ENCODE results near the gene ABHD5.

Gene ABHD5

DNA sequence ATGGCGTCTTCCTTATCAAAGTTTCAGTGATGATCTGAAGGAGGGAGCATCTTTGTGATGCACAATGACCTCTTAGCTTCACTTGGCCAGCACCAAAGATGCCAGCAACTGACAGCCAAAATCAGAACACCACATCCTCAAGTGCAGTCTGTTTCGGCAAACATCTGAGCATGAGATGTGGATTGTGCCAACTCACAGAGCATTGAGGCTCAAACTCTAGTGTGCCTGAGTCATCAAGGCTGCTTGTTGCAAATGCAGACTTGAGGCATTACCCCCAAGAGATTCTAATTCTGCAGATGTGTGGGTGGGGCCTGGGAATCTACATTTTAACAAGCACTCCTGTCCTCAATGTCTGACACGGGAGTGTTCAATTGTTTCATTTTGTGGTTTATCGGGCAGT lies 35.8 kb downstream of the ABHD5 start:
- DNase-seq, result no peak

DNA sequence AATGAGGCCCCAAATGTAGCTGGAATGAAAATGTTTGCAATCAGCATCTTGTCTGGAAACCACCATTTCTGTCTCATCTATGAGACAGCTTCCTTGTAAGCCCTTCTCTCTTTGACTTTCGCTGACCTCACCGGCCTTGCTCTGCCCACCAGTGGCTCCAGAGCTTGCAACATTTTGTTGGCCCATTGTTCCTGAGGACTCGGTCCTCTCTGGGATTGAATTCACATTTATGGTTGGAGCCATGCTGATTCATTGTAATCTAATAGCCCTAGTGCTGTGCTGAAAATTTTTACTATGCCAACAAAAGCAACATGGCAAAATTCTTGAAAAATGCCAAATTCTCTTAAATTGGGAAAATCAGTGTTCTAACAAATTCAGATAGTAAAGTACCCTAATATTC lies 37.2 kb downstream of the ABHD5 start:
- DNase-seq, result no peak

DNA sequence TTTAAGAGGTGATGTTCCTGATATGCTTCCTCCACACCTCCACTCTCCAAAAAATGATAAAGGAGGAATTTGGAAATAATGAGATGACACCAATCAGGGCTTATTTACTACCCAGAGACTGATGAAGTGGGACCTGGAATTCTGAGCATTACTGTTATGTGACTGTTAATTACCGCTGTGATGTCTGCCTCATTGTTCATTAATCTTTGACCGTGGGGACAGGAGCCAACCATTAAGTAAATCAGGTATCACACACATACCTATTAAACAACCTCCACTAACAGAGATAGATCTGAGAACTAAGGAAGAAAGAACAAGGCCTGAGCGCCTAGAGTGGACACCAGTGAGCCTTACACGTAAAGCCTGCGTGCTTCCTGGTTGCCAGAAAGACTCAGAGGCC lies 37.7 kb downstream of the ABHD5 start:
- DNase-seq, result no peak

DNA sequence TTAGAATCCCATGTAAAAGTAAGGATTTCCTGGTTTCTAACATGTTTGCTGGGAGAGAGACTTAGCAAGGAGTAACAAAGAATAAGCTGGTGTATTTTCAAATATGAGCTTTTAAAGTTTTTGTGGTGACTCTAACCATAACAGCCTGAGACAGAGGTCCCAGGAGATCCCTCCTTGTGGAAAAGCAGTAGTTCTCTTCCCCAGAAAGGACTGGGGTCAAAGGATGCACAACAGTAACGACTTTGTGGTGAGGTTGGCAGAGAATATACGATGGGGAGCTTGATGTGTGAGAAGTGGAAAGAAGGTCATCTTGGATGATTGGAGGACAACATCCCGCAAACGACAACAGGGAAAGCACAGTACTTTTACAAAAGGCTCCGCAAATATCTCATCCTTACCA lies 38.2 kb downstream of the ABHD5 start:
- no peak for DNase-seq

- no peak for DNase-seq
Measured at GRCh38 chr3:43729707-43730414, 39.1 kb downstream of the ABHD5 start.

- no peak for DNase-seq
Measured at GRCh38 chr3:43732747-43733425, 42.1 kb downstream of the ABHD5 start.

DNA sequence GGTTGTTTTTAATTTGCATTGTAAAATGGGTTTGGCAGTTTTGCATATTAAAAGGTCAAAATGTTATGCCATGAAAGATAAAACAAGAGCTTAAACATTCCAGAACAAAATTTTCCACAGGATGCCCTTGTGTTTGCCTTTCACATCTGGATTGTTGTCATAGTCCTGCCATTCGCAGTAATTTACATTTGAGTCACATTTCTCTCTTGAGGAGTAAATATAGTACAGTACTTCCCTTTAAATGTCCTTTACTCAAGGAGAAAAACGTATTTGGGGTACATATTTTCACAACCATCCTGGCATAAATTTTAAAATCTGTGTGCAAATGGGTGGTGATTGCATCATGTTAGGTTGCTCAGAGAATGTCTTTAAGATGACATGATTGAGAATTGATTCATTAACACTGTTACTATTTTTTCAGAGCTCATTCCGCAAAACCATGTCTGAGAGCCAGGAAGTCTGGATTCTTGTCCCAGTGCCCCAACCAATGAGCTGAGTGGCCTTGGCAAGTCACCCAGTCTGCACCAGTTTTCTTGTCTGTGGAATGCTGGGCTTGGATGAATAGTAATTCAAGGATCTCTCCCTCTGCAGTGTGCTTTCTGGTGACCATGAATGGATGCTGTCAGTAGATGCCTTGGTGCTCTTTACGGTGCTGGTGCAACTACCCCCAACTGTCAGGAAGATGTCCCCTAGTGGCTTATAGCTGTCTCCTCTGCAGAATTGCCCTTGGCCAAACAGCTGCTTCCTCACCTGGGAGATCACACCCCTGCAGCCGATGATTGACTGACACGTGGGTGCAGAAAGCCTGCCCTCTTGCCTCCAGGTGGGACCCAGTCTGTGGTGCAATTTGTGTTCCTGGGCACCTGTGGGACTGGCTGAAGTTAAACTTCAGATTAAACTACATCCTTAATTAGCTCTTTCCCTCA lies 43.0 kb downstream of the ABHD5 start:
- DNase-seq, result peak; percentile 39

DNA sequence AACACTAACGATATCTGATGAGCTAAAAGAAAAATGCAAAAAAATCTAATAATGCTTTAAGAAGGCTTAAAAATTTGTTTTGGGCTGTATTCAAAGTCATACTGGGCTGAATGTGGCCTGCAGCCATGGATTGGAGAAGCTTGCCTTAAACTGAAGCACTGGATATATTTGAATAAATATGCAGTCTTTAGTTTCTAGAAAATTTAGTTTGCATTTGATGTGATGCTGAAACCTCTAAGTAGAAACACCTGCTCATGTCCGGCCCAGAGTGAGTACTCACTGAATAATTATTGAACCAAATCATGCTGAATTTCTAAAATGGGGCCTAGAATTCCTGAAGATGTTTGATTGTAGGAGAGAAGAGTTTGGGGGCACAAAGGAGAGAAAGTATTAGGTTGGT lies 43.9 kb downstream of the ABHD5 start:
- no peak for DNase-seq

- no peak for DNase-seq
Measured at GRCh38 chr3:43735618-43736017, 44.9 kb downstream of the ABHD5 start.

DNA sequence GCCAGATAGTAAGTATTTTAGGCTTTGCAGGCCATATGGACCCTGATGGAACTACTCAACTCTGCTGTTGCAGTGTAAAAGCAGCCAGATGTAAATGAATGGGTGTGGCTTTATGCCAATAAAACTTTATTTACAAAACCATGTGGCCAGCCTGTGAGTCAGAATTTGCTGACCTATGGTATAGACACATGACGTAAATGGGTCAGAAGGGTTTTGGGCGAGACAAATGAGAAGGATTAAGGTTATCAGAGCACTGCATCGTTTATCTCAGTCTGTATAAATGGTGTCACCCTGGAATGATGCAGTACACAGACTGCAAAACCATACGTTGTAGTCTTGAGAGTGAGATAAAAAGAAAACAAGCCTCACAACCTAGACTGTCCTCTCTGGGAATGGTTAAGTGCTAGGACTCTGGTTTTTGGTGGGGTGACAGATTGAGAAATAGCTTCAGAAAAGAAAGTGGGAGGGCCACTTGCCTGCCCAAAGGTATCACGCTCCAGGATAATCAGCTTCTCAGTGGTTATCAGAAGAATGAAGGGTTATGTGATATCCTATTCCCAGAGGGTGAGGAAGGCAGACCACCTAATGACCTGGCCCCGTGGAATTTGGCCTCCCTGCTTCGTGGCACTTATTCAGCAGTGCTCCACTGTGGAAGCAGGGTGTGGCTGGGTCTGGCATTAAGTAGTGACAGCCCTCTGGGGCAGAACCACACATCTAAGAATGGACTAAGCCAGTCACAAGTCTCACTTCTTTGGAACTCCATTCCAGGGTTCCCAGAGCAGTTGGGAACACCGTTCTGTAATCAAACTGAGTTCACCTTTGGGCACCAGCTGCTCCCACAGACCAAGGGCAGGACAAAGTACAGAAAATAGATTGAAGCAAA lies 46.1 kb downstream of the ABHD5 start:
- no peak for DNase-seq

- no peak for DNase-seq
Measured at GRCh38 chr3:43738305-43738704, 47.6 kb downstream of the ABHD5 start.

DNA sequence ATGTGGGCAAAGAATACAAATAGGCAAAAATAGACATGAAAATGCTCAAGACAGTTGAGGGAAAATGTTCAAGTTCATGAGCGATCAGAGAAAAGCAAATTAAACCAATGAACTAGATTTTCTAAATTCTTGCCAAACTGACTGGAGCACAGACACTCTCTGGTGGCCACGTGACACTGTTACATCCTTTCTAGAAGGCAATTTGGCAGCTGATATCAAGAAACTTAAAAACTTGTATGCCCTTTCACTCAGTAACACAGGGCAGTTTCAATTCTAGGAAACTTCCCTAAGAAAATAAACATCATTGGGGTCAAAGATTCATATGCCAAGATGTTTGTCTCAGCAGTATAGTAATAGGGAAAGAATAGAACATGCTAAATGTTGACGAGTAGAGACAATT lies 52.2 kb downstream of the ABHD5 start:
- no peak for DNase-seq

DNA sequence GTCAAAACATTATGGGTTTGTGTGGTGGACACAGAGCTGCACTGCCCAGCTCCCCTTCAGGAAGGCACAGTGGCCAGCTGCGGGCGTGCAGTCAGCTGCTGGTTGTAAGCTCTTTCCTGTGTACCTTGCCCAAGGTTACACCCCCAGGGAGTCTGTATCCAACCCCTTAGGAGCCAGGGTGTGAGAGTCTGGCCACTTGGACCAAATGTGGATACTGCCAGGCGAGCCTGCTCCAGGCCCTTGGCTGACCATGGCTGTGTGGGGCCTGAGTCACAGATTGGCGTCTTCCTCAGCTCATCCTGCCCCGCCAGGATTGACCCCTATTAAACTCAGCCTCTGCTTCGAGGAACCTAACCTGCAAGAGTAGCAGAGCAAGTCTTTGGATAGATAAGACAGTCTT lies 56.9 kb downstream of the ABHD5 start:
- no peak for DNase-seq

GRCh38 chr3:43748179-43748578 lies 57.4 kb downstream of the ABHD5 start:
- DNase-seq, result no peak

- no peak for DNase-seq
Measured at GRCh38 chr3:43748645-43749044, 57.9 kb downstream of the ABHD5 start.

DNA sequence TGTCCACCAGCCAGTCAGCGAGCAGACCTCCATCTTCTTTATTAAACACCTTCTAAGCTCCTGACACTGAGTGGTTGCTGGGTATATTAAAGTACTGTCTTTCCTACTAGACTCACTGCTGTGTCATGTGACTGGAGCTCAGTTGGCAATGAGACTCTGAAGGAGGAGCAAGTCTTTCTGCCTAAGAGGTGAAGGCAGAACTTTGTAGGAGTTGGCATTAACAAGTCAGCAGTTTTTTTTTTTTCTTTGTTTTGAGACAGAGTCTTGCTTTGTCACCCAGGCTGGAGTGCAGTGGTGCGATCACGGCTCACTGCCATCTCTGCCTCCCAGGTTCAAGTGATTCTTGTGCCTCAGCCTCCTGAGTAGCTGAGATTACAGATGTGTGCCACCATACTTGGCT lies 62.2 kb downstream of the ABHD5 start:
- DNase-seq, result no peak

- DNase-seq, result no peak
Measured at GRCh38 chr3:43753741-43754715, 63.3 kb downstream of the ABHD5 start.

DNA sequence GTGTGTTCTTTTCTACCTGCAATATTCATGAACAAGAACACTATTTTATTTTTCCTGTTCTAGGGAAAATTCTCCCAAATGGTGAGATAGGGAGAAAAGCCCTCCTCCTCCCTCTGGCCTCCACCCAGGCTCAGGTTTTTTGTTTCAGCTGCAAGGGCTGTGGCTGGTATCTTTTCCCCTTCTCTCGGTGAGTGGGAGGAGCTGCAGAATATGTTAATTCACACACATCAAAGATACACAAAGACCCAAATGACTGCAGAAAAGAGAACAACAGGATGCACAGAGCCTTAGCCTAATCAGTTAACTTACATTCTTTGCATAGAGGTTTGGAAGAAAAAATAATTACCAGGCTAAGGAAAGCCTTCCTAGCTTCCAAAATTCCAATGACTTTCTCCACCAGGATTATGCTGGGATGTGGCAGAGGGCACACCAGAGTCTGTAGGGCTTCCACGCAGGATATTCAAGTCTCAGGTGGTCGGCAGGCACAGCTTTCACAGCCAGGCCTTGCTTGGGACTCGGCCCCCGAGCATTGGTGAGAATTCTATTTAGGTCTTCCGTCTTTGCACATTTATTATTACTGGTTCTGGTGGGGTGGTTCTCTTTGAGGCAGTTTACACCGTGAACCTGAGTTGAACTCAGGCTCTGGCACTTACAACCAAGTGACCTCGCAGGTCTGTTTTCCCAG lies 64.9 kb downstream of the ABHD5 start:
- no peak for DNase-seq

- DNase-seq, result no peak
Measured at GRCh38 chr3:43757666-43758321, 67.1 kb downstream of the ABHD5 start.

DNA sequence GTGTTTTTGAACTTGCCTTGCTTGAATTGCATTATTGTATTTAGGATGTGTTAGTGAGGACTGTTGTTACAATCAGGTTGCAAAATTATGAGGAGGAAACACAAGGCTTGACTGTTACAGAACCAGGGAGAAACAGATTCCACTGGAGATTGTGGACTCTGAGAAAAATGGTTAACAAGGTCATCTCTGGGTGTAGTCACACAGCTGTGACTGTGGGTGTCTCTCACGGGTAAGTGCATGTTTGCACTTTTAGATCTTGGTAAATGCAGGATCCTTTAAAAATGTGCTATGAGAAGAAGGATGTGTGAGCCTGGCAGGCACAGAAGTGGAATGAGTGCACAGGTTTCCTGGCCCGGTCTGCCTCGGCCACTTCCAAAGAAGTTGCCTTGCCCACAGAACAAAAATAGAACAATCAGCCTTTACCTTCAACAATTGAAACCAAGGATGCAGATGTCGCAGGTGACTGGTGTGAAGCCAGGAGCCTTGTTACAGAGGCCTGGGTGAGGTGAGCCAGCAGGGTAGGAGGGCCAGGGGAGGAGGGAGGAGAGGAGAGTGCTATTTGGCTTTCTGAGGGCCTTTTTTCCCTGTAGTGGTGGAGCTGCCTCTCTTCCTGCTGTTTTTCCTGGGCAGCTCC lies 68.0 kb downstream of the ABHD5 start:
- DNase-seq, result no peak

Data from femur (tissue), 1 donor.